HG02852 (cell line): ENCODE measurements around the gene SEMA6A.

Source experiments
- ATAC-seq: cut with Tn5 transposase; IDR thresholded peaks from one replicate; pipeline ENCODE4 v1.9.1; 2021; ENCODE audit warnings: mild to moderate bottlenecking, moderate library complexity; ENCODE audit not compliant: unreplicated experiment

SEMA6A gene

DNA sequence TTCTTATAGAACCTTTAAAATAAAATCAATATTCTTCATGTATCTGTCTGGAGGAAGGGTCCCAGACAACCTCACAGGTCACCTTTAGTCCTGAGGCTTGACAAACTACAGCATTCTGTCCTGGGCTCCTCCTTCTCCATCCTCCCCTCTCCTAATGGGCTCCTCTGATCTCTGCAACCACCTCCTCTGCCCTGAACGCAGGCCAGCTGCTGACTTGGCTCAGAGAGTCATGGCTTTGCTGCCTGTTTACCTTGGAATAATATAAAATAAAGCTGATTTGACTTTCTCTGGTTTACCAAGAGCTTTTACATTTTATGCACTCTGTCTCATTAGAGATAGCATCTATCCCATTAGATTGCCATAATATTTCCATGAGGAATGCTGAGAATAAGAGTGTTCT is 159.4 kb downstream of the SEMA6A start:
- ATAC-seq: no peak

DNA sequence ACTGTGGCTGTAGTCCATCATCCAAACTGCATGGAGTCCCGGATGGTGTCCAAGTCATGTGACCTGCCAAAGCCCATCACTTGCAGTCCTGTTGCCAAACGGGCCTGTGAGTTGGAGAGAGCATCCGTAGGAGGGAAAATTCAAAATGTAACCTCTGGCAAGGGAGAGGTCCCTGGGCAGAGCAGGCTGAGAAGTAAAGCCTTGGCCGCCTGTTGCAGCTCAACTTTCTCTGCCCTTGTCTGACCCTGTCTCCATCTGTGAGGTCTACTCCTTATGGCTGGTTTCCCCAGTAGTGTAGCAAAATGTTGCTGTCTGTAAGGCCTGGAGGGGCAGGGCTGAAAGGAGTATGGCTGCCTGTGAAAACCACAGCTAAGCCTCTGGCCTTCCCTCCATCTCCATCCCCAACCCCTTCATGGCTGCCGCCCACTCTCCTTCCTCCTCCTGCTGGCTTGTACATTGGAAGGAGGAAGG is 163.5 kb downstream of the SEMA6A start:
- no peak for ATAC-seq

GRCh38 chr5:116410336-116410890 is 164.2 kb downstream of the SEMA6A start:
- no peak for ATAC-seq

DNA sequence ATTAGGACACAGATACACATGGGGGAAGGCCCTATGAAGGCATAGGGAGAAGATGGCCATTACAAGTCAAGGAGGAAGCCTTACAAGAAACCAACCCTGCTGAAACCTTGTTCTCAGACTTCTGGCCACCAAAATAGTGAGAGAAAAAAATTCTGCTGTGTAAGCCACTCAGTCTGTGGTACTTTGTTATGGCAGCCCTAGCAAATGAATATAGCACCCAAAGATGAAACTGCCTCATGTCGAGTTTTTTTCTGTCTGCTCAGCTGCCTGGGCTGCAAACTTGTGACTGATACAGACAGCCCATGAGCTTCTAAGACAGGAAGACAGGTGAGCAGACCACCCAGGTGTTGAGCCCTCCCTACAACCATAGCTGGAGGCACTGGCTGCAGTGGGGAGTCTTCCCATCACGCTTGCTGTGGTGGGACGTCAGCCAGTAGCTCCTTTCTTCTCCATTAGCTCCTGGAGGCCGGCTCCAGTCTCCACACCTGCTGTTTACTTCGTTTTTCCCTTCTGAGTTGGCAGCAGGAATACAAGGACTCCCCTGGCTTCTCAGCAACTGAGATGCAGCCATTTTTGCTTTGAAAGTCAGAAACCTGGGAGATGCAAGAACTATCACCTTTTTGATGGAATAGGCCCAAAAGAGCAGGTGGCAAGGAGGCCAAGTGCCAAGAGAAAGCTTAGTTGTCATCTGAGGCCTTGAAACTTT is 164.9 kb downstream of the SEMA6A start:
- ATAC-seq: no peak

- no peak for ATAC-seq
Measured at GRCh38 chr5:116406306-116407041, 168.1 kb downstream of the SEMA6A start.

- ATAC-seq: no peak
Measured at GRCh38 chr5:116404792-116405191, 169.8 kb downstream of the SEMA6A start.

DNA sequence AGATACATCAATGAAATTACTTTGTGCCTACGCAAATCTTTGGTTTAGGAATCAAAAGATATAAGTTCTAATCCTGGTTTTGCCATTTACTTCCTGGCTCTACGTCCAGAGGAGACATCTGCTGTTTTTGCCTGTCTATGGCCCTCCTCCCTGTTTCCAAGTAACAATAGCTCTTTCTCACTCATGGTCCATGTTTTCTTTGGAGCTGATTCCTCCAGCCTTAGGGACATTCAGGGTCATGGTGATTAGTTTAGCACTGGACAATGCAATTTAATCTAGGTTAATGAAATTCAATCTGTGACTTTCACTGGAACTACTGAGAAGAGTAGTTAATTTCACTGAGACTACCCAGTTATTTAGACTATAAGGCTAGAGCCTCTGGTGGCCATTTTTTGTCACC is 170.6 kb downstream of the SEMA6A start:
- ATAC-seq: no peak

GRCh38 chr5:116402235-116402634 is 172.4 kb downstream of the SEMA6A start:
- no peak for ATAC-seq

- no peak for ATAC-seq
Measured at GRCh38 chr5:116401576-116401975, 173.0 kb downstream of the SEMA6A start.

DNA sequence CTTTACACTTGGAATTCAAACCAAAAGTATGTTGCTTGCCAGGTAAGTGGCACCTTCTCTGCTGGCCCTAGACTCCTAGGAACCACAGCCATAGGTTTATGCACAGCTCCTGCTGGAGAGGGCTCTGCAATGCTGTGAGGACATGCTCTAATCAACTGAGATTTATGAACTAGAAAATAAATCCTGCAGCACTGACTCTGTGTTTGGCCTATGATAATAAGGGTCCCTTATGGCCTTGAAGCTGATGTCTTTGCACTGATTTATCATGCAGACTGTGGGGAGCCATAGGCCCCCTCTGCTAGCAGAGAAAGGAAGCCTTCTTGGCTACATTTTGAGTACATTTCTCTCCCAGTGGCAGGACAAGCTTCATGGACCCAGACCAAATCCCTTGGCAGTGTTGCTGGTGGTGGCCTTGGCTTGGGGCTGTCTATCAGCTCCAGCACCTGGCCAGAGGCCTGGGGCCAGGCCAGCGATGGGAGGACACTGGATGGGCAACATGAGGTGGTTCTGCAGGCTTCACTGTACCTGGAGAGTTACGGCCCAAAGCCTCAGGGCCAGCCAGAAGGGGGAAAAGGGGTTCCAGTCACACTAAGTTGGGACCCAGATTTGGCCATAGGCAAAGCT is 178.0 kb downstream of the SEMA6A start:
- ATAC-seq: no peak

GRCh38 chr5:116395631-116396203 is 178.9 kb downstream of the SEMA6A start:
- ATAC-seq: no peak

DNA sequence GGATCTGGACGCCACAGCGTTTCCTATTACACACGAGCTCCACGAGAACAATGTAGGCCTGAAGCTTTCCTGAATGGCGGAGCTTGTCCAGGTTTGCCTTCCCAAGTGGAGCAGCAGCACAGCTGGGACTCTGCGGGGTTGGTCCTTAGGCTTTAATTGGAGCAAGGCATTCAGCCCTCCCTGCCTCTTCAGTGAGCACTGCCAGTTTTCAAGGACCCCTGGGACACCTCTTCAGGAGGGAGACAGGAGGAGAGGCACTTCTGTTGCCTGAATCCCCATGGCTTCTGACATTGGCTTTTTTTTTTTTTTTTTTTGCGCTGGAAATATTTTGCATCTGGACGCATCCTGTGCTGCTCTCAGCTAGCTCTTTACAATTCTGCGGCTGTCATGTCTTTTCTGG is 179.4 kb downstream of the SEMA6A start:
- ATAC-seq: no peak

DNA sequence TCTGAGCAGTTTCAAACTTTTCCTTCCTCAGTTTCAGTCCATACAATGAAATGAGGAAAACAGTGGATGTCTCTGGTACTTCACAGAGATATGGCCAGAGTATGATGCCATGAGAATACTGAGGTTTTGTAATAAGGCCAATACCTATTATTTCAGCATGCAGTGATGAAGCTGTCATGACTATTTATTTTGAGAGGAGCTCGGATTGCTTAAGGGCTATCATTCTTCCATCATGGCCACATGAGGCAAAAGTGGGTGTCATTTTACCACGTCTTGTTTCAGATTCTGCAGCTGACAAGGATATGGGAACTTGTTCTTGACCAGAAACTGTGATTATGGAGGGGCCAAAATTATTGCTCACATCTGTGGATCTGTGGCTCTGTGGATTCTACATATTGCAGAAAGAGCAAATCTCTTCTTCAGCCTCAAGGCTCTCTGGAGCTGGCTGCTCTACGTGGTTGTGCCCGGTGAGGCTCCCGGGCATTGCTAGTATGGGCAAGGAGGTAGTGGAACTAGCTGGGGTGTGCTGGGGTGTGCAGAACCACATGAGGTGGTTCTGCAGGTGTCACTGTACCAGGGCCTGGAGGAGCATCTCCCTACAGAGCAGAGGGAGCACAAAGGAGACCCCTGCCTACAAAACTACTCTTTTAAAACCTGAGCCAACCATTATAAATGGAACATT is 180.3 kb downstream of the SEMA6A start:
- ATAC-seq: no peak
